Stimulated activated naive CD4-positive, alpha-beta T cell treated with Interleukin-2 at 50 U/mL for 16 hours (primary cell): ENCODE measurements around the gene CSNK1A1.
"Not testable (repeated sequence)": the region's sequence is repeated elsewhere in the genome, so short reads cannot be mapped to it uniquely, and the experiment has no call there.

Experiments
- DNase-seq: peaks from one replicate; lab custom pipeline; 2025; lab: John Stamatoyannopoulos, UW

The CSNK1A1 gene

DNA sequence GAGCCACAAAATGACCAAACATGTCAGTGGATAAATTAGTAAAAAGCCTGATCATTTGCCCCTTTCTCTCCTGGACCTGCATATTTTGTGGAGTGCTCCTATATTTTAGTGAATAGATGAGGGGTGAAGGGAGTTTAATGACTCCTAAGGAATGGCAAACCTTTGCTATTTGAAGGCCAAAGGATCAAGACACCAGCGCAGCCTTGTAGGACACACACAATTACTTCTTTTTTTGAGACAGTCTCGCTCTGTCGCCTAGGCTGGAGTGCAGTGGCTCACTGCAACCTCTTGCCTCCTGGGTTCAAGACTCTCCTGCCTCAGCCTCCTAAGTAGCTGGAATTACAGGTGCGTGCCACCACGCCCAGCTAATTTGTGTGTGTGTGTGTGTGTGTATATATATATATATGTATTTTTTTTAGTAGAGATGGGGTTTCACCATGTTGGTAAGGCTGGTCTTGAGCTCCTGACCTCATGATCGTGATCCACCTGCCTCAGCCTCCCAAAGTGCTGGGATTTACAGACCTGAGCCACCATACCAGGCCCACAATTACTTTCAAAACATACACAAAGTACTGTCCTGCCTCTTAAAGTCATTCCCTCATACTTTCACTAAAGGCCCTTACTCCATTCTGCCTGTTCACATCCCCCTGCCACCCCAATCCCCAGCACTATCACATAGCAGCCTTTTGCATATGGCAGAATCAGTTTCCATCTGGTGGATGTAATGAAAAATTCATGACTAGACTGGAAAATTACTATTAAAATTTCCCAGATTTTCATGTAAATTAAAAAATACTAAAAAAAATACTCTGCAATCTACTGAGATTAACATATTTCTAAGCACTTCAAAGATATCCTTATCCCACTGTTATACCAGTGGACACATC lies 60.4 kb downstream of the CSNK1A1 start:
- DNase-seq: no peak

DNA sequence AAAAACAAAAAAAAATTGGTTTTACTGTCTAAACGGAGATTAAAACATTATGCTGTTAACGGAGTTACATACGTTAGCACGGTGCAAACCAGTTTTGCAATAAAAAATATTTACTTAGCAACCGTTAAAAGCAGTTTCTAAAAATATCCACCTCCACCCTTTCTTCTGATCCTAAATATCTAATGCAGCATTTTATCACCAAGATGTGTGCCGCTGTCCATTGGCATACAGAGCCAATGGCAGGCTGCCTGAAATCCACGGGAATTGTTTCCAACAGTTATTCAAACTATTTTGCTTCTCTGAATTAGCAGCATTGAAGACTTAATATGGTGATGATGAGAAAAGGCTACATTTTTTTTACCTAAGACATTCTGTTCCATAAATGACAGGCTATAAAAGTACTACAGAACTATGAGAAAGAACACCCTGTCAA lies 61.6 kb downstream of the CSNK1A1 start:
- DNase-seq: no peak

DNA sequence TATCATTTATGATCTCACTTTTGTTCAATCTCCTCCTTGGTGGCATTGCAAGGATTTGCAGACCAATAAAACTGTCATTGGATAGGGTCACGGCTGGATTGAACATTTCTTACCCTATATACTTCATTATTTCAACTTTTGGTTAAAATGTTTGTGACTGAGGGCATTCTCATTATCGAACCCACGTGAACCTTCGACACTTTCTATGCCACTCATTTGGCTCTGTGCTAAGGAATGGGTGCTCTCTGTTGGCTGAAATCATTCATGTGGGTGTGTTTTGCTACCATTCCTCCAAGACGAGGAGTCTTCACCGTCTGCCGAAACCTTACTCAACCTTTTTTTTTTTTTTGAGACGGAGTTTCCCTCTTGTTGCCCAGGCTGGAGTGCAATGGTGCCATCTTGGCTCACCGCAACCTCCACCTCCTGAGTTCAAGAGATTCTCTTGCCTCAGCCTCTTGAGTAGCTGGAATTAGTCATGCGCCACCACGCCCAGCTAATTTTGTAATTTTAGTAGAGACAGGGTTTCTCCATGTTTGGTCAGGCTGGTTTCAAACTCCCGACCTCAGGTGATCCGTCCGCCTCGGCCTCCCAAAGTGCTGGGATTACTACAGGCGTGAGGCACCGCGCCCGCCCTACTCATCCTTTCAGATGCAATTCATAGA lies 62.5 kb downstream of the CSNK1A1 start:
- DNase-seq: no peak

DNA sequence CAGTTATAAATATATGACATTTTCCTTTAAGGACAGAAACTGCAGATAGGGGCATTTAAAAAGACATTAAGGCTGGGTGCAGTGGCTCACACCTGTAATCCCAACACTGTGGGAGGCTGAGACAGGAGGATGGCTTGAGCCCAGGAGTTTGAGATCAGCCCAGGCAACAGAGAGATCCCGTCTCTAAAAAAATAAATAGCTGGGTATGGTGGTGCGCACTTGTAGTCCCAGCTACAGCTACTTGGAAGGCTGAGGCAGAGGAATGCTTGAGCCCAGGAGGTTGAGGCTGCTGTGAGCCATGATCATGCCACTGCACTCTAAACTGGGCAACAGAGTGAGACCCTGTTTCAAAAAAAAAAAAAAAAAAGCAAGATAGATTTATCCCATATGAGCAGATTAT lies 63.6 kb downstream of the CSNK1A1 start:
- no peak for DNase-seq

DNA sequence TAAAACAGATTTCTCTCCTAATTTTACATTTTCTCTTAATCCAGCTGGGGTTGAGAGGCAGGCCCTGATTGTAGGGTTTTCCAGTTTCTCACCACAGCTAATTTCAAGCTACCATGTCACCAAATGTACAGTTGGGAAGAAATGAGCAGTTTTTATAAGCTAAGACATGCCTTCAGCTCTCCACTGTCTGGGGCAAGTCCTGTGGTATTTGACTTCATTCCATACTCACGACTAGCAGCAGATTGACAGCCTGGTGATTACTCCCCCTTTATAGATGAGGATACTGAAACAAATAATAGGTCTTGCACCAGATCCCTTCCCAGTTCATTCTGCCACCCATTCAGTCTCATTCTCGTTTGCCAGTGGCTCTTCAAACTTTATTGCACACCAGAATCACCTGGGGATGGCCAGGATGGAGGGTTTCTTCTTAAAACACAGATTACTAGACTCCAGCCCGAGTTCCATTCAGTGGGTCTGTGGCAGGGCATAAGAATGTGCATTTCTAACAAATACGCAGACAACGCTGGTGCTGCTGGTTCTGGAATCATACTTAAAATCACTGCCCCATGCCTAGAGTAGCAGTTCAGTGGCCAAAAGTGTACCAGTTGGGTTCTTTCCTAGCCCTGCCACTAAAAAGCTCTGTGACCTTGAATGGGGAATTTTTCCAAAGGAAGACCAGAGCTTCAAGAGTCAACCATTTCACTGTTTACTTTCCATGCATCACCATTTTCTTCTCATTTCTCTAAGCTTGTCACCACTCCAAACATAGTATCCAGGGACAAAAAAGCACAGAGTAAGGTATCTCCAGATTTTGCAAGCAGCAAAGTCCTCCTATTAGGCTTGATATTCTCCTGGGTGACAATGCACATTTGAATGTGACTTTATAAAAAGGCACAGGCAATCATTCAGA lies 64.3 kb downstream of the CSNK1A1 start:
- DNase-seq: no peak

DNA sequence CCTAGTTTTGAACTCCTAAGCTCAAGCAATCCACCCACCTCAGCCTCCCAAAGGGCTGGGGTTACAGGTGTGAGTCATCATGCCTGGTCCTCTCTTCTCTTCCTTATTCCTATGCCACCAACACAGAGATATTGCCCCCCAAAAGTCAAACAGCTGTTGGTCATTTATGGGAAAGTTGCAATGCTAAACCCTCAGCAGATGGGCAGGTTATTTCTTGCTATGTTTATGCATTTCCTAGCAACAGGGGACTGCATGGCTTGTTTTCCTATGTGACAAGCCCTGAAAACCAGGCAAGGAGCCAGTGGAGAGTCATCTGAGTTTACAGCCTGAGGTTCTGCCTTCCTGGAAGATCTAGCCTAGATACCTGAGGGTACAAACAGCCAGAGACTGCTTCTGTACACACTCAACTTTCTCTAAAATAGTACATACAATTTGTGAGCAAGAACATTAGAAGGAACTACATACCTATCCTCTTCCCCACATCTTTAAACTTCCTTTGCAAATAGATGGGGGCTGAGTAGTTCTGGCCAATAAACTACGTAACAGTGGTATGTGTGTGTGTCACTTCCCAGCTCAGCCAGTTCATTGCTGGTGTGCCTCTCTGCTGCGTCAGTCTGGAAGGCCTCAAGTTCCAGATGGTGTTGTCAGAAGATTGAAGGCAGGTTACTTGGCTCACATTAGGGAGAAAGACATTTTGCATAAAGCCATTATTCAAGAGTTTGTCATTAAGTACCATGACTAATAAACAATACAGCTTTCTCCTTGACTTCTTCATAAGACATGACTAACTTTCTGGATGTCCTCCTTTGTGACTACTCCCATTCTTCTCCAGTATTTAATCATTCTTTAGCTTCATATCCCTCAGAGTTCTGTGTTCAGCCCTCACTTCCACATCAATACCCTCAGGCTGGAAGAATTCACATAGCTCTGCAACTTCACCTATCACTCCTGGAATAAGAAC lies 65.3 kb downstream of the CSNK1A1 start:
- DNase-seq: no peak

DNA sequence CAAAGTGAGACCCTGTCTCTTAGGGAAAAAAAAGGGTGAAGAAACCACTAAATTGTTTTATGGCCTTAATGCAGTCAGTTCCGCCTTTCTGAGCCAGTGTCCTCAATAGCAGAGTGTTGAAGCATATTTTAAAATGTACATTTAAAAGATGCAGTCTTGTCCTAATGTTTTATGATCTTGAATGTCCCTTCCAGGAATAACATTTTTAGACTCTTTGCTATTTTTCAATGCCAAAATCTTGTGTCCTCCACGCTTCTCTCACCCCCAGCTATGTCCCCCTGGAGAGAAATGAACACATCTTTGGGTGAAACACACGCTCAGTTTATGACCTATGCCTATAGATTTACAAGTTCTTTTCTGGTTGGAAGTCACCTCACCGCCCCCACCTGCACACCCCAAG lies 69.8 kb downstream of the CSNK1A1 start:
- DNase-seq: no peak

DNA sequence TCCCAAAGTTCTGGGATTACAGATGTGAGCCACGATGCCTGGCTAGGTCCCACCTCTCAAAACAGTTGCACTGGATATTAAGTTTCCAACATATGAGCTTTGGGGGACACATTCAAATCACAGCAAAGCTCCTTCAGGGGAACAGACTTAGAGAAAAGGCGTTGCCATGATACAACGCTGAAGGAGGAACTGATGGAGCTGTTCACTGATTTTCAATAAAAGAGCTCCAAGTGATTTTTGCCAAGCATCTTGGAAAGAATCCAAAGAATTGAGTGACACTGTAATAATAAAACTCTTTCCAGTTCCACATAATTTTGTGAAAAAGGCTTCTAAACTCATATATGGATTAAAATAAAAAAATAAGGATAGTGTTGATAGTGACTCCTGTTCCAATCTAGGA lies 72.5 kb downstream of the CSNK1A1 start:
- no peak for DNase-seq

DNA sequence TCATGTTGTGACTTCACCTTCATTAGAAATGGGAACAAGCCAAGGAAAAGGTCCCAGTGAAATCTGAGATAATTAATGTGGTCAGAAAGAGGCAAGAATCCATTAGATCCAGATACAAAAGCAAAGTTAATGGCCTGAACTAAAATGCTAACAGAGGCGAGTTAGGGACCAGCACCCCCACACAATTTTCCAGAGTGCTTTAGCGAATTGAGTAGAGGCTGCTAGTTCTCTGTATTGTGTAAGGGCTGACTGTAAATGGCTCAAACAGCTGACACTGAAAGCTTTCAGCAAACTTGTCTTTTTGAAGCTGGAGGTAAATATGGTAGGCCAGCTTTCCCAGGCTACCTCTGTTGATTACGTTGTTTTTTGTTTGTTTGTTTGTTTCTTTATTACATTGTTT lies 75.5 kb downstream of the CSNK1A1 start:
- no peak for DNase-seq

DNA sequence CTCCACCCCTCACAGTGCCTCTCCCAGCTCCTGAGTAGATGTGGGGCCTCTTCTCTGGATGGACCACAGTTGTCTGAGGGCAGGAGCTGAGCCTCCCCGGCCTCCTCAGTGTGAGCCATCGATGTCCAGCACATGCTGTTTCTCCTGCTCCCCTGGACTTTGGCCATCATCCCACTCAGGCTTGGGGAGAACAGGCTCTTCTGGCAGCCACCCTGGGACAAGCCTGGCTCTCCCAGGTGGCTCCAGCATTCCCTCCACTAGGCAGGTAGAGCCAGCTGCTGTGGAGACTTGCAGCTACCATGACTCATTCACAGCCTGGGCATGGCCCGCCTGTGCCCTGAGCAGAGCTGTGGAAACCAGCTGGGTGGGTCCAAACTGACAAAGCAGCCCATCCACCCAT lies 77.0 kb downstream of the CSNK1A1 start:
- DNase-seq: no peak

DNA sequence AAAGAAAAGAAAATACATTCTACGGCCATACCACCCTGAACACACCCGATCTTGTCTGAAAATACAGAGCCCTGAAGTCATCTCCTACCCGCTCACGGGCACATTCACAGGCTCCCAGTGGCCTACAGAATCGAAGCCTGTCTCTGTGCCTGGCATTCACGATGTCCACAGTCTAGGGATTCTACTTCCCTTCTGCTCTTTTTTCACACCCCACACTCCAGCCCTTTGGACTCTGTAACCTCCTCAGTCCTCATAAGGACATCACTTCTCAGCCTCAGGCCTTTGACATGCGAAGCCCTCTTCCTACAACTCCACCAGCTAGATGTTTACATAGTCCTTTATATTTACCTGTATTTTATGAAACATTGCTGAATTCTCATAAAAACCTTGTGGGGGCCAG lies 77.8 kb downstream of the CSNK1A1 start:
- no peak for DNase-seq

DNA sequence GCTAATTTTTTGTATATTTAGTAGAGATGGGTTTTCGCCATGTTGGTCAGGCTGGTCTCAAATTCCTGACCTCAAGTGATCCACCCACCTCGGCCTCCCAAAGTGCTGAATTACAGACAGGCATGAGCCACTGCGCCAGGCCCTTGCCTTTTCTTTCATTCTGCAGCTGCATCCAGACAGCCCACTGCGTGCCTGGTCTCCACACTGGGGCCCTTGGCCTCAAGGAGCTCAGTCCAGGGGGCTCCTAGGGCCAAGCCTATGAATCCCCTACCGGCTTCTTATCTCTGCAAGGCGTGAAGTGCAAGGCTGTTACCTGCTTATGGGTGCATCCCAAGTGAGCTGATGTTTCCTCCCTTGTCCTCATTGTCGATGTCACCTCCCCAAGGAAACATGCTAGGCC lies 78.8 kb downstream of the CSNK1A1 start:
- no peak for DNase-seq

DNA sequence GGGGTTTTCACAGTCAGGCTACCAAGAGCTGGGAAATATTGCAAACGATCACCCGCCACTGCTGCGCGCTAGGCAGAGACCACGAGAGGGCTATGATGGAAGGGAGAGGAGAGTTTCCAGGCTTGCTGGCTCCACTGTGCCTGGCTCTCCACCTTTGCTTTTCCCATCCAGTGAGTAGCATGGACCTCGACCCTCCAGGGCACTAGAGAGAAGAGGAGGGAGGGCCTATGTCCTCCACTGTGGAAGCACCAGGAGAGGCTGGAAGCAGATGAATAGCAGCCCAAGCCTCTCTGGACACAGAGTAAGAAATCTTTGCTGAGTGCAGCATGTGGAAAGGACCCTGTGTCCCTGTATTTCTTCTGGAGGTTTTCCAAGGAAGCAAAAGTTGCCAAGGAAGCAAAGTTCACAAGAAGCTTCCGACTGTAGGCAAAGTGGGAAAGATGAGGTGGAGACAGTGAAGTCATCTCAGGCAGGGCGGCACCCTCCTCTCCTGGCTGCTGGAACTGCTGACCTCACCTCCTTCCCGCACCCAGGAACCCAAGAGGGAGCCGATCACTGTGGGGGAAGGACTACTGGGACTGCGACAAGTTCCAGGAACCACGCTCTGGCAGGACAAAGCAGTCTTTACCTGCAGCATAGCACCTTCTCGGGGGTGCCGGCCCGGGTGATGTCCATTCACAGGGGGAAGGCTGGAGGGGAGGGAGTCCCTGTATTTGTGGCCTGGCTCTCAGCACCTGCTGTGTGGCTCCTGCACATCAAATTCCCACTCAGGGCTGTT lies 79.6 kb downstream of the CSNK1A1 start:
- no peak for DNase-seq

DNA sequence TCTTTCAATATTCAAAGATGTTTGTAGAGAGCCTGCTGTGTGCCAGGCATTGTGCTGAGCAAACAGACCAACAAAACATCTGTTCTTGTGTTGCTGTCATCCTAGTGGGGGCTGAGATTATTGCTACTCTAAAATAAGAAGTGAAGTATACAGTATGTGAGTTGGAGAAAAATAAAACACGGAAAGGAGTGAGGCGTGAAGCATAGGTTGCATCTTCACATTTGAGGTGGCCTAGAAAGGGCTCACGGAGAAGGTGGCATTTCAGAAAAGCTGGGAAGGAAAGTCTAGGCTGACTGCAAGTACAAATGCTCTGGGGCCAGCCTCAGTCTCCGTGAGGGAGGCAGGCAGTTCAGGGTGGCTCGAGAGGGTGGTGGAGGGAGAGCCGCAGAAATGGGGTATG lies 80.3 kb downstream of the CSNK1A1 start:
- no peak for DNase-seq

DNA sequence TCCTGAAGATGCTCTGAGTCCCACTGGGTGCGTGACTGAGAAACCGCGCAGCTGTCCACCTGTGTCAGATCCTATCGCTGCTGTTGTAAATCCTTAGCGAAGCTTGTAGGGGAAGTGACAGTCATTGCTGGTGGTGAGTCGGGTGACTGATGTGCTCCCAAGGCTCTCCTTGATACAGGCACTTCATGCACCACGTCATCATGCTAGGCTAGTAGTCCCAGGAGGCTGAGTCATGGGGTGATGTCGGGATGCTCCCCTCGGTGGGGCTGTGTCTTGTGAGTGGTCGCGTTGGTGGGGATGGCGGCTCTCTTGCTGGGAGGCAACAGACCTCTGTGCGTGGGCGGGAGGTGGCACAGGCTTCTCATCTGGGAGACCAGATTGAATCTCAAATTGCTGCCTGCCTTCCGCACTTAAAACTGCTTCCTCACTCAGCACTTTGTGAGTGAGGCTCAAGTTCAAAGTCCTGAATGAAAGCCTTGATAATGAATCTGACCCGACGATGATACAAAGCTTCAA lies 84.7 kb downstream of the CSNK1A1 start:
- DNase-seq: no peak

DNA sequence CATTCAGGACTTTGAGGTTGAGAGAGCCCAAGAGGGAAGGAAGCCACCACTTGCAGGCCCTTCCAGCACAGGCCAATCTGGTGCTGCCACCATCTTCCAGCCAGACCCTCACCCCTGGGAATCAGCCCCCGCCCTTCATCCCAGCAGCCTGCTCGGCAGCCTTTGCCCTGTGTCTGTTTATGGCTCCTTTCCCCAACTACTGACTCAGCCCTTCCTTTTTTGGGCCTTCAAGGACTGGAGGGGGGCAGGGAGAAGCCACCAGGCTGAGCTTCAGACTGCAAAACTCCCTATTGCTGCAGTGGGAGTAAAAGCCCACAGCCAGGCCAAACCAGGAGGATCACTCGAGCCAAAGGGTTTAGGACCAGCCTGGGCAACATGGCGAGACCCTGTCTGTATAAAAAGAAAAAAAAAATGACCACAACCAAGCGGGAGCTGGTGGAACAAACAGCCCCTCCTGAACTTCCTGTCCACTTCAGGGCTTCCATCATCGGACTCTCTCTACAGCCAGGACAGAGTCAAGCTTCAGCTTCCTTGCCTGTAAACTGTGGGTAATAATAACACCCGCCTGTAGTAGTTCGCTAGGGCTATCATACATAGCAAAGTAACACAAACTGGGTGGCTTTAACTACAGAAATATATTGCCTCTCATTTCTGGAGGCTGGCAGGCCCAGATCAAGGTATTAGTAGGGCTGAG lies 86.3 kb downstream of the CSNK1A1 start:
- DNase-seq: no peak

DNA sequence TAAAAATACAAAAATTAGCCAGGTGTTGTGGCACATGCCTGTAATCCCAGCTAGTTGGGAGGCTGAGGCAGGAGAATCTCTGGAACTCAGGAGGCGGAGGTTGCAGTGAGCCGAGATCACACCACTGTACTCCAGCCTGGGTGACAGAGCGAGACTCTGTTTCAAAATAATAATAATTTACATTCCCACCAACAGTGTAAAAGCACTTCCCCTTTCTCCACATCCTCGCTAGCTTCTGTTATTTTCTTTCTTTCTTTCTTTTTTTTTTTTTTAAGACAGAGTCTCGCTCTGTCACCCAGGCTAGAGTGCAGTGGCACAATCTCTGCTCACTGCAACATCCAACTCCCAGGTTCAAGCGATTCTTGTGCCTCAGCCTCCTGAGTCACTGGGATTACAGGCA lies 89.3 kb downstream of the CSNK1A1 start:
- DNase-seq: not testable (repeated sequence)

DNA sequence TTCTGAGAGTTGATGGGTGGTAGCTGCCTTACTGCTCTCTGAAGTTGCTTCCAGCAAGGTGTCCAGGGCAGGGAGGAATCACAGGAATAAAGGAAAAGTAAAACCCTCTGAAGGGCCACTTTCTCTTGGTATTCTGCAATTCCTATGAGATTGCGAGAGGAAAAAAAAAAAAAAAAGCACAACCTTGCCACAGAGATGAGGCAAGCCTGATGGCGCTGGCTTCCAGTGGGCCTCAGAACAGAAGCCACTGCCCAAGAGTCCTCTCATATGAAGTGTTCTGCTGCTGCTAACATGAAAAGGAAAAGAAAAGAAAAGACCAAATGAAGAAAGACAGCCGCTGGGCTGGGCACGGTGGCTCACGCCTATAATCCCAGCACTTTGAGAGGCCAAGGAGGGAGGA lies 91.3 kb downstream of the CSNK1A1 start:
- no peak for DNase-seq

DNA sequence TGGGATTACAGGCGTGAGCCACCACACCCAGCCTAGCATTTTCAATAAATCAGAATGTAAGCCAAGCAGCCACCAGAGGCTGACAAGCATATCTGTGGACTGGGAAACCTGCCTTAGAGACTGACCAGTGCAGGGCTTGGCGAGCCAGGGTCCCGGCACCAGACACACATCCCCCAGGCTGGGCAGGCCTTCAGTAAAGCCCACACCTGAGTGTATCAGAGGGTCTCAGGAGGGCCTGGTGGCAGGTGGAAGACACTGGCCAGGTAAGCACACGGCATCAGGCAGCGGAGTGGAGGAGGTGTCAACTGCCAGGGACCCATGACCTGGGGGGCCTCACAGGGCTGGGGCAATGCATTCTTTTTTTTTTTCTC lies 93.9 kb downstream of the CSNK1A1 start:
- no peak for DNase-seq
